Cardiac muscle cell (in vitro differentiated cells and primary cell): ENCODE results near the gene AVPR2. TPM values are rescaled to one million over a fixed set of nuclear protein-coding genes. Genes with fewer than 3 reads are reported as not detected.

Source experiments
- DNase-seq, 2 donors: peaks; one replicate each; pipeline versions ENCODE4 v3.0.0 to v3.0.0-alpha.2; 2010 to 2017; ENCODE audit warnings: low read depth in 1 of 2, low spot score in 1 of 2
- H3K27ac ChIP-seq: fragments of 200-600 bp; sonication (generic); 2 replicates; pipeline ENCODE4 v1.5.1; 2016
- H3K27me3 ChIP-seq: fragments of 200-600 bp; sonication (generic); 2 replicates; pipeline ENCODE4 v1.6.0; 2016; ENCODE audit warnings: control low read depth
- H3K36me3 ChIP-seq: fragments of 200-600 bp; sonication (generic); 2 replicates; pipeline ENCODE4 v1.5.1; 2016; ENCODE audit warnings: control low read depth
- H3K4me1 ChIP-seq: fragments of 200-600 bp; sonication (generic); 2 replicates; pipeline ENCODE4 v1.8.1; 2017; ENCODE audit warnings: low read depth, mild to moderate bottlenecking, mixed run types
- H3K4me3 ChIP-seq: fragments of 200-600 bp; sonication (generic); 2 replicates; pipeline ENCODE4 v1.5.1; 2016; ENCODE audit warnings: mild to moderate bottlenecking
- H3K9me3 ChIP-seq: fragments of 200-600 bp; sonication (generic); 2 replicates; pipeline ENCODE4 v1.5.1; 2017; ENCODE audit warnings: low read depth, mild to moderate bottlenecking, control low read depth
- polyA plus RNA-seq: library from polyadenylated mRNA; unstranded; fragments of >200 nt; fragmentation: Nextera tagmentation; extraction: Ambion mirVana; gene quantifications from 2 replicates; pipeline ENCODE4 v1.2.1, GENCODE V29; 2016
- total RNA-seq: library from RNA; depleted of rRNA; stranded (reverse); fragments of >200 nt; gene quantifications from 2 replicates; pipeline ENCODE4 v1.2.3, GENCODE V29; 2016
- TF ChIP-seq, protein P1 (sequence below): IDR thresholded peaks from 2 replicates; pipeline ENCODE4 v1.5.1; 2012; ENCODE audit warnings: low read depth, mild to moderate bottlenecking, low read length

Gene AVPR2
- total and polyA plus RNA-seq, 2 experiments from 2014 or later, result 0.11 TPM; not detected in 1

DNA sequence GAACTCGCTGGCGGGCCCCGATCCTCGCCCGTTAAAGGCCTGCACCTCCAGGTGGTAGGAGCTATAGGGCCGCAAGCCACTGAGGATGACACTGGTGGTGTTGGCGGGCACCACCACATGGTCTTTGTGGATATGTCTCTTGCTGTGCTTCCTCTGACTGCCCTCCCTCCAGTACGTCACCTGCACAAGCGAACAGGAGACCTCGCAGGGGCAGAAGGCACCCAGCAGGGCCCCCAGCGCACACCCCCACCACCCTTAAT lies 39.2 kb upstream of the AVPR2 start:
- no peak overlapping the region for H3K27ac ChIP-seq
- no peaks in the 10 kb centered on the region for H3K27me3 ChIP-seq
- H3K36me3 ChIP-seq, result no peaks in the 10 kb centered on the region
- TF ChIP-seq, protein P1, sequence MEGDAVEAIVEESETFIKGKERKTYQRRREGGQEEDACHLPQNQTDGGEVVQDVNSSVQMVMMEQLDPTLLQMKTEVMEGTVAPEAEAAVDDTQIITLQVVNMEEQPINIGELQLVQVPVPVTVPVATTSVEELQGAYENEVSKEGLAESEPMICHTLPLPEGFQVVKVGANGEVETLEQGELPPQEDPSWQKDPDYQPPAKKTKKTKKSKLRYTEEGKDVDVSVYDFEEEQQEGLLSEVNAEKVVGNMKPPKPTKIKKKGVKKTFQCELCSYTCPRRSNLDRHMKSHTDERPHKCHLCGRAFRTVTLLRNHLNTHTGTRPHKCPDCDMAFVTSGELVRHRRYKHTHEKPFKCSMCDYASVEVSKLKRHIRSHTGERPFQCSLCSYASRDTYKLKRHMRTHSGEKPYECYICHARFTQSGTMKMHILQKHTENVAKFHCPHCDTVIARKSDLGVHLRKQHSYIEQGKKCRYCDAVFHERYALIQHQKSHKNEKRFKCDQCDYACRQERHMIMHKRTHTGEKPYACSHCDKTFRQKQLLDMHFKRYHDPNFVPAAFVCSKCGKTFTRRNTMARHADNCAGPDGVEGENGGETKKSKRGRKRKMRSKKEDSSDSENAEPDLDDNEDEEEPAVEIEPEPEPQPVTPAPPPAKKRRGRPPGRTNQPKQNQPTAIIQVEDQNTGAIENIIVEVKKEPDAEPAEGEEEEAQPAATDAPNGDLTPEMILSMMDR, result no peak
- H3K4me1 ChIP-seq, result no peaks in the 10 kb centered on the region
- H3K9me3 ChIP-seq, result no peaks in the 10 kb centered on the region
- no peak overlapping the region for H3K4me3 ChIP-seq
- no peak for DNase-seq

DNA sequence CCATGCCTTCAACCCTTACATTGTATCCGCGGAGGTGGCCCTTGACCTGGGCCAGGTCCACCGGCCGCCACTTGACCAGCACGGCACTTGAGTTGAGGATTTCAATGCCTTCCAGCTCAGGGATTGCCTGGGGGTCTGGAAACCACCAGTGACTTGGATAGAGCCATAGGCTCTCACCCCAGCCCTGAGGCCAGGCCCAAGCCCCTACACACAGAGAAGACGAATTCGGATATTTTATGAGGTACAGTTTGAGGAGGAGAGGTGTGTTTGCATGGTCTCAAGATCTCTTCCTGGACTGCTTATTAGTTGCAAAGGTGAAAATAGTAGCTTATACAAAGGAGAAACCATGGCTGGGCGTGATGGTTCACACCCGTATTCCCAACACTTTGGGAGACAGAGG lies 38.8 kb upstream of the AVPR2 start:
- DNase-seq, result no peak
- Histone ChIP-seq H3K27ac (no peak overlapping the region), H3K4me3 (no peak overlapping the region), H3K36me3 (no peaks in the 10 kb centered on the region), H3K4me1 (no peaks in the 10 kb centered on the region), H3K27me3 (no peaks in the 10 kb centered on the region), H3K9me3 (no peaks in the 10 kb centered on the region)
- TF ChIP-seq, protein P1, result no peak

DNA sequence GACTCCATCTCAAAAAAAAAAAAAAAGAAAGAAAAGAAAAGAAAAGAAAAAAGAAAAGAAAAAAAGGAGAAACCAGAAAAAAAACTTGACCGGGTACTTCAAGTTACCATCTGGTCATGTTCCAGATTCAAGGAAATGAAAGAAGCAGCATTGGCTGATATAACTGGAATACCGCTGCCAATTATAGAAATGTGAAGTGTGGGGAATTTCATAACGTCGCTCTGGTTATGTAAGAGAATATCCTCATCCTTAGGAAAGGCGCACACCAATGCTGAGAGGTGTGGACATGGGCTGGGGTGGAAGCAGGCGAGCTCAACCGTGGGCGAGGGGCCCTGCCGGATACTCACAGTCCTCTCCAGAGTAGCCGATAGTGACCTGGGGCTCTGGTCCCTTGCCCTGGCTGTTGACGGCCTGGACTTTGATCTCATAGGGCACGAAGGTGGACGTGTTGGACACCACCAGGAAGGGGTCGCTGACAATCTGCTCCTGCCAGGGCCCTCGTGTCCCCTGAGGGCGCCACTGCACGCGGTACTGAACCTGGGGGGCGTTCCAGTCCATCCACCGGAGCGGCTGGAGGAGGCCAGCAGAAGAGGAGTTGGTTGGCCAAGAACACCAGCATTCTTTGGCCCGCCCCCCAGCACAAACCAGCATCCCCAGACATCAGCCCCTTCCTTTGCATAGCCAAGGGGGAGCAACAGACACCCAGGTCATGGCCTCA lies 38.0 kb upstream of the AVPR2 start:
- Histone ChIP-seq H3K36me3 (no peaks in the 10 kb centered on the region), H3K27me3 (no peaks in the 10 kb centered on the region)

DNA sequence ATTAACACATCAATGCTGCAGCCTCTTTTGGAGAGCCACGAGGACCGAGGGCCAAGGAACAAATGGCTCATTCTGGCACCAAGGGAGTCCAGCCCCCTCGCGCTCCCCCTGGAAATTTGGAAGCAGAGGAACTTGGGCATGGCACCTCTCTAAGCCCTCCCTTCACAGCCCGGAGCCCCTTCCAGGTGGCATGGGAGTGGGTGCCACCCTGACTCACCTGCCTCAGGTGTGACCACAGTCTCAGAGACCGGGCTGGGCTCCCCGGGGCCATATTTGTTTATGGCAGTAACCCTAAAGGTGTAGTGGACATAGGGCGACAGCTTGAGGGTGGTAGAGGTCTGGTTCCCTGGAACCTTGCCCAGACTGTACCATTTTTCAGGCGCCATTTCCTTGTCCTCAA lies 37.3 kb upstream of the AVPR2 start:
- Histone ChIP-seq H3K36me3 (no peaks in the 10 kb centered on the region), H3K27me3 (no peaks in the 10 kb centered on the region), H3K9me3 (no peaks in the 10 kb centered on the region), H3K4me3 (no peak overlapping the region), H3K4me1 (no peaks in the 10 kb centered on the region), H3K27ac (no peak overlapping the region)
- DNase-seq, result no peak
- TF ChIP-seq, protein P1, result no peak

More for the DNA sequence above, 38.0 kb upstream of the AVPR2 start:
- H3K4me1 ChIP-seq, result no peaks in the 10 kb centered on the region
- DNase-seq, result no peak
- no peaks in the 10 kb centered on the region for H3K9me3 ChIP-seq
- H3K4me3 ChIP-seq, result no peak overlapping the region
- no peak overlapping the region for H3K27ac ChIP-seq
- TF ChIP-seq, protein P1, result no peak

DNA sequence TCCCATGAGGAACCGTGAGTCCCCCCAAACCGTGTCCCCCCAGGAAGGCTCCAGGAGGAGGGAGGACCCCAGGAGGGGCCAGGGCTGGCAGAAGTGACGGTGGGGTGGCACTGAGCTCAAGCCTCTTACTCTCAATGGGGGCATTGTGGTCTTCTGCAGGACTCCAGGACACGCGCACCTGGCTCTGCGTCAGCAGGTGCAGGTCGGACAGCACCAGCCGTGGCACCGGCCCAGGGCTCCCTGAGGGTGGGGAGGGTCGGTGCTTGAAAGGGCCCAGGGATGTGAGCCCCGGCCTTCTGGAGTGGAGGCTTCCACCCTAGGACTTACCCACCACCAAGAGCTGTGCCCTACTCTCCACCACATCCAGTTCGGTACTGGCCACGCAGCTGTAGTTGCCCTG lies 36.8 kb upstream of the AVPR2 start:
- no peaks in the 10 kb centered on the region for H3K4me1 ChIP-seq
- no peak for DNase-seq
- TF ChIP-seq, protein P1, result no peak
- no peak overlapping the region for H3K4me3 ChIP-seq
- H3K27ac ChIP-seq, result no peak overlapping the region
- H3K27me3 ChIP-seq, result no peaks in the 10 kb centered on the region
- no peaks in the 10 kb centered on the region for H3K36me3 ChIP-seq
- H3K9me3 ChIP-seq, result no peaks in the 10 kb centered on the region
